Measurements from ENCODE around the gene GOLGA8S.

DNA sequence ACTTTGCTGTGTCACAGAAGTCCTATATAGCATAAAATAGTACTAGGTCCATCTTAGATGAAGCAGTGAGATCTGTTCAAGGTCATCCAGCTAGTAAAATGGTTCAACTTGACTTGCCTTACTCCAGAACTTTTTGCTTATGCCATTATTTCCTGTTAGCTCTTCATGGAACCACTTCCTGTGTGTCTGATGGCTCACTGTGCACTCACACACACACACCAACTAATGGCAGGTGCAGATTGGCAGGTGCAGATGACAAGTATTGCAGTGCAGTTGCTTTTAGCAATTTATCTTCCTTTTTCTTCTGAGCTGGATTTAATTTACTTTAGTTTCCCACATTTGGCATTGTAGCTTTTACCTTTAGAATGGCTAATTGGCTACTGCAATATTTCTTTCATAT, 29.8 kb downstream of the GOLGA8S start:
- TF ChIP-seq, protein P1, sequence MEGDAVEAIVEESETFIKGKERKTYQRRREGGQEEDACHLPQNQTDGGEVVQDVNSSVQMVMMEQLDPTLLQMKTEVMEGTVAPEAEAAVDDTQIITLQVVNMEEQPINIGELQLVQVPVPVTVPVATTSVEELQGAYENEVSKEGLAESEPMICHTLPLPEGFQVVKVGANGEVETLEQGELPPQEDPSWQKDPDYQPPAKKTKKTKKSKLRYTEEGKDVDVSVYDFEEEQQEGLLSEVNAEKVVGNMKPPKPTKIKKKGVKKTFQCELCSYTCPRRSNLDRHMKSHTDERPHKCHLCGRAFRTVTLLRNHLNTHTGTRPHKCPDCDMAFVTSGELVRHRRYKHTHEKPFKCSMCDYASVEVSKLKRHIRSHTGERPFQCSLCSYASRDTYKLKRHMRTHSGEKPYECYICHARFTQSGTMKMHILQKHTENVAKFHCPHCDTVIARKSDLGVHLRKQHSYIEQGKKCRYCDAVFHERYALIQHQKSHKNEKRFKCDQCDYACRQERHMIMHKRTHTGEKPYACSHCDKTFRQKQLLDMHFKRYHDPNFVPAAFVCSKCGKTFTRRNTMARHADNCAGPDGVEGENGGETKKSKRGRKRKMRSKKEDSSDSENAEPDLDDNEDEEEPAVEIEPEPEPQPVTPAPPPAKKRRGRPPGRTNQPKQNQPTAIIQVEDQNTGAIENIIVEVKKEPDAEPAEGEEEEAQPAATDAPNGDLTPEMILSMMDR (IDR thresholded peaks at IDR 0.05), result no peak
- no peak for TF ChIP-seq POLR2A (IDR thresholded peaks at IDR 0.05)
